Measurements from ENCODE around the gene ZMYM2.
"Not testable (repeated sequence)": the region's sequence is repeated elsewhere in the genome, so short reads cannot be mapped to it uniquely, and the experiment has no call there.

ZMYM2 gene

DNA sequence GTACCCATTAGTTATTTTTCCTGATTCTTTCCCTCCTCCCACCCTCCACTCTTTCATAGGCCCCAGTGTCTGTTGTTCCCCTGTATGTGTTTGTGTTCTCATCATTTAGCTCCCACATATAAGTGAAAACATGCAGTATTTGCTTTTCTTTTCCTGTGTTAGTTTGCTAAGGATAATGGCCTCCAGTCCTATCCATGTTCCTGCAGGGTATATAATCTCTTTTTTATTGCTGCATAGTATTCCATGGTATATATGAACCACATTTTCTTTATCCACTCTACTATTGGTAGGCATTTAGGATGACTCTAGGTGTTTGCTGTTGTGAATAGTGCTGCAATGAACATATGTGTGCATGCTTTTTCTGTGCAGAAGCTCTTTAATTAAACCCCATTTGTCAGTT is 79.4 kb downstream of the ZMYM2 start:
- TF ChIP-seq SPI1 (IDR thresholded peaks at IDR 0.05; ENCODE audit: low read depth, low read length), result no peak
- no peak for TF ChIP-seq POU2F2 (IDR thresholded peaks at IDR 0.05; ENCODE audit: low read depth, low read length)
- no peak for TF ChIP-seq TAF1 (IDR thresholded peaks at IDR 0.05; ENCODE audit: low read depth, low read length)
- TF ChIP-seq POLR2AphosphoS5 (IDR thresholded peaks at IDR 0.05; ENCODE audit: low read depth, low read length), result no peak
- TF ChIP-seq POLR2A (IDR thresholded peaks at IDR 0.05; ENCODE audit: low read depth, low read length), result no peak
- TF ChIP-seq PAX5 (IDR thresholded peaks at IDR 0.05; ENCODE audit: insufficient read depth, low read length, severe bottlenecking), result no peak

DNA sequence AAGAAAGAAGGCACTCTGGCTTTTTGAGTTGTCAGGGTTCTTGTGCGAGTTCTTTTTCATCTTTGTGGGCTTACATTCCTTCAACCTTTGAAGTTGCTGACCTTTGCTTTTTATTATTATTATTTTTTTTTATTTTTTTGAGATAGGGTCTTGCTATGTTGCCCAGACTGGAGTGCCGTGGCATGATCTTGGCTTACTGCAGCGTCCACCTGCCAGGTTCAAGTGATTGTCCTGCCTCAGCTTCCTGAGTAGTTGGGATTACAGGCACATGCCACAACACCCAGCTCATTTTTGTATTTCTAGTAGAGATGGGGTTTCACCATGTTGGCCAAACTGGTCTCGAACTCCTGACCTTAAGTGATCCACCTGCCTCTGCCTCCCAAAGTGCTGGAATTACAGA is 84.1 kb downstream of the ZMYM2 start:
- DNase-seq (ENCODE audit: insufficient read length, low spot score); FAIRE-seq: not testable (repeated sequence)

More for the DNA sequence above, 79.4 kb downstream of the ZMYM2 start:
- DNase-seq (ENCODE audit: insufficient read length, low spot score) (no peak), FAIRE-seq (peak; percentile 62)

DNA sequence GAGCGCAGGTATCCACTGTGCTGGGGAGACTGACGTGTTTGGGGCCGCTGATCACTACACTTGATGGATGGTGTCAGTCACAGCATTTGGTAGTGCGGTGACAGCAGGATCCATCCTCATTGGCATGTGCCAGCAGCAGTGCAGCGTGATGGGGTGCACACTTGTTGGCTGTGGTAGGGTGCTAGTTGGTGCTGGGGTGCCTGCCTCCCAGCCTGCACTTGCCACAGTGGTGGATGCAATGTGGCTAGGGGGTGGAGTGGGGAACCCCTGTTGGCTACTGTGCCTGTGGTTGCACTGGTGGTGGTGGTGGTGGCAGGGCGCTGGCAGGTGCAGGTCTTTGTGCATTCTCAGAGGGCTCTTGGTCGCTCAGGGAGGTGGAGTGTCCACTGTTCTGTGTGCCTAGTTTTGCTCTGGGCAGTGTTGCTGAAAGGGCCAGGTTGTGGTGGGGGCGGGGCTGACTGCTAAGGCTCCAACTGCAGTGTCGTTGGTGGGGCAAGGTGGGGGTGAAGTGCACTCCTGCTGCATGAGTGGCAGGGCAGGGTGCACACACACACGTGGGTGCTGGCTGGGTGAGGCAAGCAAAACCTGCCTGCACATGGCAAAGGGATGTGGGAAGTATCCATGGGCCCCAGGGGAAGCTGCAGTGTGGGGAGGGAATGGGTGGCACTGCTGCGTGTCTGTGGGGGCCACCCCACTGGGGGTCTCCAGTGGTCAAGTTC is 84.8 kb downstream of the ZMYM2 start:
- TF ChIP-seq POLR2A (IDR thresholded peaks at IDR 0.05; ENCODE audit: low read depth, low read length), result no peak
- TF ChIP-seq PAX5 (IDR thresholded peaks at IDR 0.05; ENCODE audit: insufficient read depth, low read length, severe bottlenecking), result no peak
- TF ChIP-seq TAF1 (IDR thresholded peaks at IDR 0.05; ENCODE audit: low read depth, low read length), result no peak
- no peak for TF ChIP-seq POU2F2 (IDR thresholded peaks at IDR 0.05; ENCODE audit: low read depth, low read length)
- TF ChIP-seq SPI1 (IDR thresholded peaks at IDR 0.05; ENCODE audit: low read depth, low read length), result no peak
- TF ChIP-seq POLR2AphosphoS5 (IDR thresholded peaks at IDR 0.05; ENCODE audit: low read depth, low read length), result no peak
- FAIRE-seq (no peak), DNase-seq (ENCODE audit: insufficient read length, low spot score) (no peak)

DNA sequence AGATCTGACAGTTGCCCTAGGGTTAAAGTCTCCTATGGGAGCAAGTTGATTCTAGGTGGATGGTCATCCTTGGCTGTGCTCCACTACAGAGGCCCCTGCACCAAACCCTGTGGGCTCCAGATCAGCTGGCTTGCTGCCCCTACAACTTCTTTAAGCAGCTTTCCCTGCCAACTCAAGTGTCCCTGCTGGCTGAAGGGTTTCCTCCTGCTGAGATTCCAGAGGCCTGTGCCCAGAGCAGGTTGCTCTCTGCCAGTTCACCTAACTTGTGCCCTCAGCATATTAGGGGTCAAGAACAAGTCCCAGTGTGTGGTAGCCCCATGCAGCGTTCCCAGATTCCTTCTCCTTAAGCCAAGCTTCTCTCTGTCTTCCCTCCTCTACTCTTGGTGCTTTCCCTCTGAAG is 85.6 kb downstream of the ZMYM2 start:
- FAIRE-seq (no peak), DNase-seq (ENCODE audit: insufficient read length, low spot score) (no peak)
- TF ChIP-seq SPI1 (IDR thresholded peaks at IDR 0.05; ENCODE audit: low read depth, low read length), result no peak
- no peak for TF ChIP-seq POLR2AphosphoS5 (IDR thresholded peaks at IDR 0.05; ENCODE audit: low read depth, low read length)
- TF ChIP-seq TAF1 (IDR thresholded peaks at IDR 0.05; ENCODE audit: low read depth, low read length), result no peak
- no peak for TF ChIP-seq POU2F2 (IDR thresholded peaks at IDR 0.05; ENCODE audit: low read depth, low read length)
- no peak for TF ChIP-seq PAX5 (IDR thresholded peaks at IDR 0.05; ENCODE audit: insufficient read depth, low read length, severe bottlenecking)
- no peak for TF ChIP-seq POLR2A (IDR thresholded peaks at IDR 0.05; ENCODE audit: low read depth, low read length)

DNA sequence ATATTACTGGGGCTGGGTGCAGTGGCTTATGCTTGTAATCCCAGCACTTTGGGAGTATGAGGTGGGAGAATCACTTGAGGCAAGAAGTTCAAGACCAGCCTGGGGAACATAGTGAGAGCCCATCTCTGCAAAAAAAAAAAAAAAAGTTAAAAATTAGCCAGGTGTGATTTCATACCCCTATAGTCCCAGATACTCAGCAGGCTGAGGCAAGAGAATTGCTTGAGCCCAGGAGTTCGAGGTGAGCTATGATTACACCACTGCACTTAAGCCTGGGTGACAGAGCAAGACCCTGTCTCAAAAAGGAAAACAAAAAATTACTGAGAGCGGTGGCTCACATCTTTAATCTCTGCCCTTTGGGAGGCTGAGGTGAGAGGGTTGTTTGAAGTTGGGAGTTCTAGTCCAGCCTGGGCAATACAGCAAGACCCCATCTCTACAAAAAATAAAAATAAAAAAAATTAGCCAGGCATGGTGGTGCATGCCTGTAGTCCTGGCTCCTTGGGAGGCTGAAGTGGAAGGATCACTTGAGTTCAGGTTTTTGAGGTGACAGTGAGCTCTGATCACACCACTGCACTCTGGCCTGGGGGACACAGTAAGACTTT is 87.5 kb downstream of the ZMYM2 start:
- no peak for TF ChIP-seq SPI1 (IDR thresholded peaks at IDR 0.05; ENCODE audit: low read depth, low read length)
- no peak for TF ChIP-seq PAX5 (IDR thresholded peaks at IDR 0.05; ENCODE audit: insufficient read depth, low read length, severe bottlenecking)
- no peak for TF ChIP-seq POLR2A (IDR thresholded peaks at IDR 0.05; ENCODE audit: low read depth, low read length)
- TF ChIP-seq POLR2AphosphoS5 (IDR thresholded peaks at IDR 0.05; ENCODE audit: low read depth, low read length), result no peak
- TF ChIP-seq POU2F2 (IDR thresholded peaks at IDR 0.05; ENCODE audit: low read depth, low read length), result no peak
- TF ChIP-seq TAF1 (IDR thresholded peaks at IDR 0.05; ENCODE audit: low read depth, low read length), result no peak
- FAIRE-seq (no peak), DNase-seq (ENCODE audit: insufficient read length, low spot score) (no peak)

DNA sequence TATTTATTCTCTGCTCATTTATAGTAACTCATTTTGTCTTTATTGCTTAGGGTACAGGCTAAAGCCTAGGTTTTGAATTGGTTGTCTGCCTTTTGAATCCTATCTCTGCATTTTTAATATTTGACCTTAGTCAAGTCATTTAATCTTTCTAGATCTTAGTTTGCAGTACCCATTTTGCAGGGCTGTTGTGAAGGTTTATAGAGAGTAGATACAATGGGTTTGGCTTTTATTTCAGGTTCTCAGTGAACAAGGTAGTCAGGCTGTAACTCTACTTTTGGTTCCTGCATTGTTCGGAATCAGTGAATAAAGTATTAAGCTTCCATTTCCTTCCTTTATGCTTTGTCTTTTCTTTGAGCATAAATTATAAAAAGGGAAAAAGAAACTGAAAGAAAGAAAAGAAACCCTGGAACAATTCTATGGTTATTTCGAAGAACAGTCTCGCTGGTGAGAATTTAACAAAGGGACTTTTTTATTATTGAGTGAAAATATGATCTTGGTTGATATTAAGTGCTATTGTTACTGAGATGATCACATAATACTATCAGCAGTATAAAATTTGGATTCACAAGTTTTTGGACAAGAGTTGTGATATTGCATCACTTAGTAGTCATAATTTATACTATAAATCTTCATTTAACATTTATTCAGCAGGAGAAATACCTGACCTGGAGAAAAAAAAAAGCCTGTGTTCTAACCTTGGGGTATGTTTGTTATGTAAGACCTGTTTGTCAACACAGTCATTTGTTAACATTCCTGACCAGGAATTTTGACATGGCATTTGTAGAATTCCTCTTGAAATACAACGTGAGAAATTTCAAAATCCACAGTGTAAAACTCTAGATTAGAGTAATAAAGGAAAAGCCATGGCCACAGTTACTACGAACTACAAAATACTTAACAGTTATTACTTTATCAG is 91.3 kb downstream of the ZMYM2 start:
- TF ChIP-seq POU2F2 (IDR thresholded peaks at IDR 0.05; ENCODE audit: low read depth, low read length) (no peak), PAX5 (IDR thresholded peaks at IDR 0.05; ENCODE audit: insufficient read depth, low read length, severe bottlenecking) (no peak), SPI1 (IDR thresholded peaks at IDR 0.05; ENCODE audit: low read depth, low read length) (no peak), POLR2A (IDR thresholded peaks at IDR 0.05; ENCODE audit: low read depth, low read length) (no peak), POLR2AphosphoS5 (IDR thresholded peaks at IDR 0.05; ENCODE audit: low read depth, low read length) (no peak), TAF1 (IDR thresholded peaks at IDR 0.05; ENCODE audit: low read depth, low read length) (no peak)
- DNase-seq (ENCODE audit: insufficient read length, low spot score) (no peak), FAIRE-seq (peak; percentile 41)

DNA sequence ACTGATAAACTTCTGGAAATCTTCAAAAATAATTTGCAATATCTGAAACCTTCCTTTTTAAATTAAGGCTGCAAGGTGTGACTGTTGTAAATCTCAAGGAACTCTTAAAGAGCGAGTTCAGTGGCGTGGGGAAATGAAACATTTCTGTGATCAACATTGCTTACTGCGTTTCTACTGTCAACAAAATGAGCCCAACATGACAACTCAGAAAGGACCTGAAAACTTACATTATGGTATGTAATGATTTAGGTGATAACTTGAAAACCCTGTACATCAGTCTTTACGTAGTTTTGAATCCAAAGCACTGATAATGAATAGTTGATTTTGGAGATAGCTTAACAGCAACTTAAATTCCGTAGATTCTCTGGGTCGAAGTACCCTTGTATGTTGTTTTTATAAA is 92.8 kb downstream of the ZMYM2 start:
- DNase-seq (ENCODE audit: insufficient read length, low spot score) (no peak), FAIRE-seq (no peak)
- no peak for TF ChIP-seq PAX5 (IDR thresholded peaks at IDR 0.05; ENCODE audit: insufficient read depth, low read length, severe bottlenecking)
- TF ChIP-seq POU2F2 (IDR thresholded peaks at IDR 0.05; ENCODE audit: low read depth, low read length), result no peak
- no peak for TF ChIP-seq POLR2AphosphoS5 (IDR thresholded peaks at IDR 0.05; ENCODE audit: low read depth, low read length)
- no peak for TF ChIP-seq POLR2A (IDR thresholded peaks at IDR 0.05; ENCODE audit: low read depth, low read length)
- TF ChIP-seq TAF1 (IDR thresholded peaks at IDR 0.05; ENCODE audit: low read depth, low read length), result no peak
- no peak for TF ChIP-seq SPI1 (IDR thresholded peaks at IDR 0.05; ENCODE audit: low read depth, low read length)

DNA sequence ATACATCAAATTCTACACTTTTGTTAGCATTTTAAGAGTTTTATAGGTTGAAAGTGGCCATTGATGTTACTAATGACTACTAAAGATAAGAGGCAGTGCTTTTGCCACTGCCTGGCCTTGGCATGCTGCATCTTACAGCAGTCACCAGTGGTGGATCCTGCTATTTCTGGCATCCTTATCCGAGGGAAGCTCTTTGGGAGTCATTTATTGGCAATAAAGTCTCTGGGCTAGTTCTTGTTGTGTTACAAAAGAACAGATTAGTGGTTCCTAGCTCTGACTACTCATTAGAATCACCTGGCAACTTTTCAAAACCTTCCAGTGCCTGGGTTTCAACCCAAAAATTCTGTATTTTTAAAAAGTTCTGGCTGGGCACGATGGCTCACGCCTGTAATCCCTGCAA is 94.5 kb downstream of the ZMYM2 start:
- FAIRE-seq (no peak), DNase-seq (ENCODE audit: insufficient read length, low spot score) (no peak)
- TF ChIP-seq POU2F2 (IDR thresholded peaks at IDR 0.05; ENCODE audit: low read depth, low read length) (no peak), SPI1 (IDR thresholded peaks at IDR 0.05; ENCODE audit: low read depth, low read length) (no peak)

DNA sequence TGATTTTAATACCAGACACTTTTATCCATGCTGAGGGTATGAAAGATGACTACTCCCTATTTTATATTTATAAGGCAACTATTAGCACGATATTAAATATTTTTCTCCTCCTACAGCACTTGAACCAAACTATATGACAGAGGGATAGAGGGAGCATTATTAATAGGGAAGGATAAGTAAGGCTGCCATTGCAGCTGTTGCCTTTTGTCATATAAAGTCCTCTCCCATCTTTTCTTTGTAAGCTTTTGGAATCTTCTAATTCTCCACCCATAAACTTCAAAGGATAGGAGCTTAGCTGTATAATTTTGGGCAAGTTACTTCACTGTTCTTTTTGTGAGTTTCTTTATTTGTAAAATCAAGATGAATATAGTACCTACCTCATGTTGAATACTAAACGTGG is 95.4 kb downstream of the ZMYM2 start:
- DNase-seq (ENCODE audit: insufficient read length, low spot score), result no peak
- no peak for FAIRE-seq
- TF ChIP-seq POU2F2 (IDR thresholded peaks at IDR 0.05; ENCODE audit: low read depth, low read length) (no peak), POLR2AphosphoS5 (IDR thresholded peaks at IDR 0.05; ENCODE audit: low read depth, low read length) (no peak), PAX5 (IDR thresholded peaks at IDR 0.05; ENCODE audit: insufficient read depth, low read length, severe bottlenecking) (no peak), POLR2A (IDR thresholded peaks at IDR 0.05; ENCODE audit: low read depth, low read length) (no peak), TAF1 (IDR thresholded peaks at IDR 0.05; ENCODE audit: low read depth, low read length) (no peak), SPI1 (IDR thresholded peaks at IDR 0.05; ENCODE audit: low read depth, low read length) (no peak)

Measured in GM12891 (cell line).